Measurements from ENCODE around the gene GATA5. TPM values are rescaled to one million over a fixed set of nuclear protein-coding genes. Genes with fewer than 3 reads are reported as not detected.

The GATA5 gene
- total and polyA plus RNA-seq, 10 of the 15 experiments (the other 5 are each of a cell fraction or from before 2014, with no cell fraction given), result not detected

DNA sequence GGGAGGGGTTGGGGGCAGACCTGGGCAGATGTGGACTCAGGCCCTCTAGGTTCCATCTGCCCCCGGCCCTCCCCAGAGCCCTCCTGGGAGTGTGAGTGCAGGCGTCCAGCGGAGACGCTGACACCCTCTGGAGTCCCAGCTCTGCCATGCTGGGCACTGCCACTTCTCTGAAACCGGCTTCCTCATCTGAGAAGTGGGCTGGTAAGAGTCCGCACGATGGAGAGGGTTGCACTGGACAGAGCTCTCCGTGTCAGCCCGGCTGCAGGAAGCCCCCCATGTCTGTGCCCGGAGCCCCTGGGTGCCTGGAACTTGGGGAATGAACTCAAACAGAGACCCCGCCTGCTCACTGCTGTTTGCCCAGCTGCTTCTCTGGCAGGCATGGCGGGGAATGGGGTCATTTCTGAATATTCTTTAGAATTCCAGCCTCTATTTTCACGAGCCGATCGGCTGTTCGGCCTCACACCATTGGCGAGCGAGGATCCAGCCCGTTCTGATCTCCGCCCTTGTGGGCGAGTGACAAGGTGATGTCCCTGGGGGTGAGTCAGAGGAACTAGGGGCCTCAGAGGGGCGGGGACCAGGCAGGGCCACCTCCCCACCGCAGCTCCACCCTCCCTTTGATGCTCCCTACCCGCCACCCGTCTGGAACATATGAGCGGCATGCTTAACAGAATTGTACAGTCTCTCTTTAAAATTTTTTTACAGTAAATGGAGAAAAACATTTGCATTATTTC is 47.8 kb upstream of the GATA5 start (continued):
- TF ChIP-seq, protein P1, sequence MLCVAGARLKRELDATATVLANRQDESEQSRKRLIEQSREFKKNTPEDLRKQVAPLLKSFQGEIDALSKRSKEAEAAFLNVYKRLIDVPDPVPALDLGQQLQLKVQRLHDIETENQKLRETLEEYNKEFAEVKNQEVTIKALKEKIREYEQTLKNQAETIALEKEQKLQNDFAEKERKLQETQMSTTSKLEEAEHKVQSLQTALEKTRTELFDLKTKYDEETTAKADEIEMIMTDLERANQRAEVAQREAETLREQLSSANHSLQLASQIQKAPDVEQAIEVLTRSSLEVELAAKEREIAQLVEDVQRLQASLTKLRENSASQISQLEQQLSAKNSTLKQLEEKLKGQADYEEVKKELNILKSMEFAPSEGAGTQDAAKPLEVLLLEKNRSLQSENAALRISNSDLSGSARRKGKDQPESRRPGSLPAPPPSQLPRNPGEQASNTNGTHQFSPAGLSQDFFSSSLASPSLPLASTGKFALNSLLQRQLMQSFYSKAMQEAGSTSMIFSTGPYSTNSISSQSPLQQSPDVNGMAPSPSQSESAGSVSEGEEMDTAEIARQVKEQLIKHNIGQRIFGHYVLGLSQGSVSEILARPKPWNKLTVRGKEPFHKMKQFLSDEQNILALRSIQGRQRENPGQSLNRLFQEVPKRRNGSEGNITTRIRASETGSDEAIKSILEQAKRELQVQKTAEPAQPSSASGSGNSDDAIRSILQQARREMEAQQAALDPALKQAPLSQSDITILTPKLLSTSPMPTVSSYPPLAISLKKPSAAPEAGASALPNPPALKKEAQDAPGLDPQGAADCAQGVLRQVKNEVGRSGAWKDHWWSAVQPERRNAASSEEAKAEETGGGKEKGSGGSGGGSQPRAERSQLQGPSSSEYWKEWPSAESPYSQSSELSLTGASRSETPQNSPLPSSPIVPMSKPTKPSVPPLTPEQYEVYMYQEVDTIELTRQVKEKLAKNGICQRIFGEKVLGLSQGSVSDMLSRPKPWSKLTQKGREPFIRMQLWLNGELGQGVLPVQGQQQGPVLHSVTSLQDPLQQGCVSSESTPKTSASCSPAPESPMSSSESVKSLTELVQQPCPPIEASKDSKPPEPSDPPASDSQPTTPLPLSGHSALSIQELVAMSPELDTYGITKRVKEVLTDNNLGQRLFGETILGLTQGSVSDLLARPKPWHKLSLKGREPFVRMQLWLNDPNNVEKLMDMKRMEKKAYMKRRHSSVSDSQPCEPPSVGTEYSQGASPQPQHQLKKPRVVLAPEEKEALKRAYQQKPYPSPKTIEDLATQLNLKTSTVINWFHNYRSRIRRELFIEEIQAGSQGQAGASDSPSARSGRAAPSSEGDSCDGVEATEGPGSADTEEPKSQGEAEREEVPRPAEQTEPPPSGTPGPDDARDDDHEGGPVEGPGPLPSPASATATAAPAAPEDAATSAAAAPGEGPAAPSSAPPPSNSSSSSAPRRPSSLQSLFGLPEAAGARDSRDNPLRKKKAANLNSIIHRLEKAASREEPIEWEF (IDR thresholded peaks at IDR 0.05; ENCODE audit: insufficient replicate concordance, low read depth, low read length), result no peak
- no peak for TF ChIP-seq RCOR1 (conservative IDR thresholded peaks at IDR 0.05; ENCODE audit: low read depth, low read length)
- no peak for TF ChIP-seq ZNF24 (IDR thresholded peaks at IDR 0.05)

DNA sequence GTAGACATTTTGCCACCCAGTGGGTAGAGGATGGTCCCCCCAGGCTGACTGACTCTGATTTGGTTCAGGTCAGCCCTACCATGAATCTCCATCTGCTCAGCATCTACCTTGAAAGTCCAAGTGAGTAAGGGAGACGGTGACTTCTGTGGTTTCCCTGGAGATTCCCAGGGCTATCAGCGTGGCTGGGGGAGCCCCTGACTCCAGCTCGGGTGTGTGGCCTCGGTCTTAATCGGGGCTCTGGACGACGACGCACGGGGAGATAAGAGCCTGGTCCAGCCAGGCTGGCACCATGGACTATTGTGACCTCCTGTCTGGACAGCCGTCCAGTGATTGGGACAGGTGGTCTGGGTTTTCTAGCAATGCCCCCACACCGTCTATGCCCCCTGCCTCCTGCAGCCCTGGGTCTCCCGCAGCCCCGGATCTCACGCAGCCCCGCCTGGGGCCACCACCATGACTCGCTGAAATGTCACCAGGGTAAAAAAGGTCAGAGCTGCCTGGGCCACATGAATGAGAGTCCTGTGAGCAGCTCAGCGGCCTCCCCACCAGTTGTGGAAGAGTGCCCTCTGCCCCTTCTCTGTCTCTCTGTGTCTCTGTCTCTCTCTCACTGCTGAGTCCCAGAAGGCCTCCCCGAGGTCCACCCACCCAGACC is 47.1 kb upstream of the GATA5 start:
- ChIA-PET CTCF (interaction anchor here (0.7 to 1.2 kb wide), 3 partner anchors 23 to 94 kb away, joined by 3 to 4 read pairs (median 4); no protein-coding TSS in a partner anchor), RAD21 (ENCODE audit: unreplicated experiment) (no interaction called here), SMC1A (ENCODE audit: uncharacterized antibody, unreplicated experiment) (no interaction called here), POLR2A (no interaction called here)
- BruUV-seq (replicated peaks), result no TSS peak
- H3K36me3 ChIP-seq (ENCODE audit: control insufficient read depth in 2 of 2, insufficient read depth in 2 of 2, low read length in 1 of 2), result no peaks in the 10 kb centered on the region
- ATAC-seq, result no peak
- no peaks in the 10 kb centered on the region for H4K20me1 ChIP-seq (ENCODE audit: control insufficient read depth, insufficient read depth)
- intact Hi-C loops (cut with micrococcal nuclease; ENCODE audit: unreplicated experiment), result no loop called here
- no peak overlapping the region for H3K9ac ChIP-seq (ENCODE audit: control insufficient read depth, insufficient read depth, low read length)
- H3K27ac ChIP-seq (ENCODE audit: control insufficient read depth, insufficient read depth), result no peak overlapping the region
- in situ Hi-C loops (cut with MboI), result no loop called here
- no peak overlapping the region for H3K4me3 ChIP-seq
- no peaks in the 10 kb centered on the region for H3K9me3 ChIP-seq (replicated peaks; ENCODE audit: control insufficient read depth, insufficient read depth, low read length)
- H3K27me3 ChIP-seq (replicated peaks in 1 of 2; ENCODE audit: control insufficient read depth in 2 of 2, insufficient read depth in 2 of 2, low read length in 1 of 2), result peaks cover 1 to 7% of the 10 kb centered on the region in 2 experiments
- FAIRE-seq, result no peak
- no peaks in the 10 kb centered on the region for H3K79me2 ChIP-seq (ENCODE audit: control insufficient read depth, insufficient read depth, low read length)
- DNase-seq (ENCODE audit: low read depth, low spot score), result no peak
- 15% methylated on average over 18 of the region's 18 CpGs for WGBS (ENCODE audit: insufficient coverage, insufficient replicate concordance, low lambda C conversion rate, missing lambda C conversion rate)
- H3K4me2 ChIP-seq (ENCODE audit: control insufficient read depth, insufficient read depth), result no peak overlapping the region
- H2AFZ ChIP-seq (ENCODE audit: control insufficient read depth, low read depth, low read length), result no peak overlapping the region
- no peaks in the 10 kb centered on the region for H3K4me1 ChIP-seq (ENCODE audit: control insufficient read depth, insufficient read depth, low read length)
- no peak for TF ChIP-seq ZNF217 (IDR thresholded peaks at IDR 0.05)
- no peak for TF ChIP-seq ZBED1 (IDR thresholded peaks at IDR 0.05; ENCODE audit: borderline replicate concordance)
- no peak for TF ChIP-seq SMARCA5 (IDR thresholded peaks at IDR 0.05)
- no peak for TF ChIP-seq IRF4 (IDR thresholded peaks at IDR 0.05; ENCODE audit: low read depth, low read length)
- no peak for TF ChIP-seq ZZZ3 (IDR thresholded peaks at IDR 0.05; ENCODE audit: control insufficient read depth, insufficient read length, low read depth)
- no peak for TF ChIP-seq GATAD2B (conservative IDR thresholded peaks at IDR 0.05; ENCODE audit: low read depth)
- no peak for TF ChIP-seq MYB (IDR thresholded peaks at IDR 0.05; ENCODE audit: borderline replicate concordance, low read depth, low read length)
- TF ChIP-seq SRF (IDR thresholded peaks at IDR 0.05; ENCODE audit: low read depth in 2 of 2, low read length in 2 of 2), result no peak
- TF ChIP-seq NFYA (IDR thresholded peaks at IDR 0.05; ENCODE audit: borderline replicate concordance, low read depth, low read length), result no peak
- TF ChIP-seq HDAC2 (IDR thresholded peaks at IDR 0.05), result no peak
- no peak for TF ChIP-seq ZNF384 (IDR thresholded peaks at IDR 0.05; ENCODE audit: borderline replicate concordance, low read depth, low read length)
